Measurements from ENCODE around the gene LZTS2. TPM values are rescaled to one million over a fixed set of nuclear protein-coding genes. Genes with fewer than 3 reads are reported as not detected.

Gene LZTS2
- total RNA-seq, 1 experiment from 2014 or later, result 26.2 TPM

GRCh38 chr10:101012525-101013364 lies 13.1 kb downstream of the LZTS2 start:
- peak; percentile 94 for DNase-seq (ENCODE audit: low spot score)

GRCh38 chr10:101013365-101013825 lies 13.8 kb downstream of the LZTS2 start:
- no peak for DNase-seq (ENCODE audit: low spot score)

DNA sequence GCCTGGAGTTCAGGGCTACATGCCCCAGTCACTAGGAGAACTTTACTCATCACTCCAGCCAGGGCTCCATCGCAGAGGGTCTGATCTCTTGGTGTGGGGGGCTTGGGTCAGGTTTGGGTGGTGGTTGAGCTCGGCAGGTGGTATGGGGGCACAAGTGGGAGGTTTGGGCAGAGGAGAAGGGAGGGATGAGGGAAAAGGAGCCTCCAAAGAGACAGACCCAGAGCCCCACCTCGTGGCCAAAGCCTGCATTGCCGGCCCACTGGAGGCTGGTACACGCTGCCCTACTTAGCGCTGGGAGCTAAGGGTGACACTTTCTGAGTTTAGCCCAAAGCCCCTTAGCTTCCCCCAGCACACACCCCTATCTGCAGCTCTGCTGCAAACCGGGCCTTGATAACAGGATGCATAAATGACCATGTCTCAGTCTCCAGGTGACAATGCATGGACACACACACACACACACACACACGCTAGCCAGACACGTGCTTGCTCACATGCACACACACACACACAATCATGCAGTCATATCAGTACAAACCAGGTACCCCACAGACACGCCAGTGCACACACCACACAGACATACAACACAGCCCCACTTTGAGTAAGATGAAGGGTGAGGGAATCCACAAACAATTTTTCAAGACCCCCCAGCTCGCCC lies 14.7 kb downstream of the LZTS2 start:
- no peak for DNase-seq (ENCODE audit: low spot score)

DNA sequence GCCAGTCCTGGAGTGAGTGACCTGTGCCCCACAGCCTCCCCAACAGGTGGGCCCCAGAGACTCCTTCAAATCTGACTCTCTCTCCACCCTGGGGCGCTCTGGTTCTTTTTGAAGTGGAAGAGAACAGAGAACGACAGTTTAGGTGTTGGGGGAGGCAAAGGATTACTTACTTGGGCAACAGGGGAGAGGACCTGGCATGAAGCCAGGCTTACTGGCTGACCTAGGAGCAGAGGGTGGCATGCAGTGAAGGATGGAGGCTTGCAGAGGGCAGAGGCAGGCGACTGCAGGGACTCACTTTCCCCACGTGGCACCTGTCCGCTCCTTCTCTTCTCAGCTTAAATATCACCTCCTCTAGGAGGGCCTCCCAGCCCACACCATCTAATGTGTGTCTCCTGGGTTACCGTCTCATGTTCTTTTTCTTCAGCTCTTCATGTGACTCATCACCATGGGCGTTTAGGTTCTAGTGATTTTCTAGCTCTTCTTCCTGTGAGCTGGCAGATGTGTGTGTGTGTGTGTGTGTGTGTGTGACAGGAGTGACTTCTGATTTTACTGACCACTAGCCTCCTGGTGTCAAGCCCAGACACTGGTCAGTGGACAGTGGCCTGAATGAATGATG lies 15.5 kb downstream of the LZTS2 start:
- peak; percentile 63 for DNase-seq (ENCODE audit: low spot score)

- DNase-seq (ENCODE audit: low spot score), result no peak
These were observed 16.0 kb downstream of the LZTS2 start for GRCh38 chr10:101015582-101015973.

DNA sequence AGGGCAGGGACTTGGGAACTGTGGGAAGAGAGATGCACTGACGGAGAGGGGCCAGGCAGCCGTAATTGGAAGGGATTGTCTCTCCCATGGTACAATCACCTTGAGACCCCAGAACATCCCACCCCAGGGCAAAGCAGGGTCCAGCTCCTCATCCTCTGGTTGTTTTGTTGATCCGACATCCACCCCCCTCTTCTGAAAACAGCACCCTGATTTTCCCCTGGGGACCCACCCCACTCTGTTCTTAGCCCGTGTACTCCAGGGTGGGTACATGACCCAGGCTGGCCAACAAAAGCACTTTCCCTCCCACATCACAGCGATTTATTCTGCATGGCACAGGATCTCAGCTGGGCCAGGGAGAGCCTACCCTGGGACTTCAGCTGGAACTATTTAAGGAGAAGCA lies 17.2 kb downstream of the LZTS2 start:
- no peak for DNase-seq (ENCODE audit: low spot score)

DNA sequence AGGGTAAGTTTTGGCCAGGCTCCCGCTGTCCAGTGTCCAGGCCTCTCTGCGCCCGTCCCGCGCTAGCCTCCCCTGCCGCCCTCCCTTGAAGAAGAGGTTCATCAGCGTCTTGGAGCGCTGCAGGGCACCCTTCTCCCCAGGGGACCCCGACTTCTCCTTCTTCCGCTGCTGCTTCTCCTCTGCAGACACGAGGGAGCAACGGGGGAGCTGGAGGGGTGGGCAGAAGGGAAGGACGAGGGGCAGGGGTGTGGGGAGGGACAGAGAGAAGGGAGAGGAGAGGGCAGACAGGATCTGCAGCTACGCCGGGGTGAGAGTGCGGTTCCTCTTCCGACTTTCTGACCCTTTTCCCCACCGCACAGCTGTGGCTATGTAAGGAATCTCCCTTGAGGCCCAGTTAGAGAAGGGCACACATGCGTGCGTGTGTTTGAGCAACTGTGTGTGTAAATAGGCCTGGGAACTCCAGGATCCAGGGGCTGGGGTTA lies 18.6 kb downstream of the LZTS2 start:
- DNase-seq (ENCODE audit: low spot score), result no peak

GRCh38 chr10:101018600-101019439 lies 19.2 kb downstream of the LZTS2 start:
- peak; percentile 75 for DNase-seq (ENCODE audit: low spot score)

DNA sequence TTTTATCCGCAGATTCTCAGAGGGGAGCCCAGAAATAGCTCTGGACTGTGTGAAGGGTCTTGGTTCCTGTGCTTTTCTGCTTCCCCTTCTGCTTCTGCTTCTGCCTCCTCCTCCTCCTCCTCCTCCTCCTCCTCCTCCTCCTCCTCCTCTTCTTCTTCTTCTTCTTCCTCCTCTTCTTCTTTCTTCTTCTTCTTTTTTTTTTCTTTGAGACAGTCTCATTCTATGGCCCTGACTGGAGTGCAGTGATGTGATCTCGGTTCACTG lies 19.8 kb downstream of the LZTS2 start:
- no peak for DNase-seq (ENCODE audit: low spot score)

GRCh38 chr10:101020427-101021075 lies 20.9 kb downstream of the LZTS2 start:
- DNase-seq (ENCODE audit: low spot score), result no peak

GRCh38 chr10:101021239-101021638 lies 21.6 kb downstream of the LZTS2 start:
- no peak for DNase-seq (ENCODE audit: low spot score)

DNA sequence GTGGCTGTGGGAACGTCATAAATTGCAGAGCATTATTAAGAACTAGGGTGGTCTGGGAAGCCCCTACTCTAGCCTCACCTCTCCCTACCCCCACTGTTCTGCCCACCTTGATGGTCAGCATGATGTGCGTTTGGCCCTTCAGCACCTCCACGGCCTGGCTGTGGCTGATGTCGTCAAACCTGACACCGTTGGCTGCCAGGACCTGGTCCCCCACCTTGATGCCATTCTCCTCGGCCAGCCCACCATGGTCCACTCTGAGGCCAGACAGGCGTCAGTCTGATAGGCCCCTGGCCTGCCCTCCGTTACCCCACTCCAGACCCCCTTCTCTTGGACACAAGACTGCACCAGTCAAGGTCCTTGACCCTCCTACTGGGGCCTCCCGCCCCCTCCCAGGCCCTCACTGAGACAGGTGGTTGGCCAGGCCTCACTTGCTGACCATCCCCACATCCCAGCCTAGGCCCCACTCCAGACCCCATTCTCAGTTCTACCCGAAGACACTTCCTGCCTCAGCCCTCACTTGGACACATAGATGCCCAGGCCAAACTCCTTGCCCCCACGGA lies 22.2 kb downstream of the LZTS2 start:
- DNase-seq (ENCODE audit: low spot score), result no peak

DNA sequence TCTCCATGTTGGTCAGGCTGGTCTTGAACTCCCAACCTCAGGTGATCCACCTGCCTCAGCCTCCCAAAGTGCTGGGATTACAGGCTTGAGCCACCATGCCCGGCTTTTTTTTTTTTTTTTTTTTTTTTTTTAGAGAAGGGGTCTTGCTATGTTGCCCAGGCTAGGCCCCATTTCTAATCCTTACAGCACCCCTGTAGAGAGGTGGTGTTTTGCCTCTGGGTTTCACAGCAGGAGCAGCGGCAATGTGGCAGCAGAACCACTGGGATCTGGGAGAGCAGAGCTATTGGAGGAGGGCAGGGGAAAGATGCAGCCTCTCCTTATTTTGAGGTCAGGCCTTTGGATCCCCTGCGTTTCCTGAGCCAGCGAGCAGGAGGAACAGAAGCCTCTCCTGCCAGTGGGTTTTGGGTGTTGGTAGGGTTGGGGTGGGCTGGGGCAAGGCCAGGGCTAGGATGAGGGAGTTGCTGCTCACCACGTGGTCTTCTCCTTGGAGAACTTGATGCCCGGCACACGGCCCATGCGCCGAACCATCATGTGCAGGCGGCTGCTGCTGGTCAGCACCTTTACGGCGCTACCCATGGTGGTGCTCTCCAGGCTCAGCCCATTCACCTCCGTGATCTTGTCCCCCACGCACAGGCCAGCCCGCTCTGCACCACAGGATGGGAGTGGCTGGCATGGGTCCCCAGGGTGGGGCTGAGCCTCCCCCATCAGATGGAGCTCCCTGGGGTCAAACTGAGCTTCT lies 23.5 kb downstream of the LZTS2 start:
- no peak for DNase-seq (ENCODE audit: low spot score)

DNA sequence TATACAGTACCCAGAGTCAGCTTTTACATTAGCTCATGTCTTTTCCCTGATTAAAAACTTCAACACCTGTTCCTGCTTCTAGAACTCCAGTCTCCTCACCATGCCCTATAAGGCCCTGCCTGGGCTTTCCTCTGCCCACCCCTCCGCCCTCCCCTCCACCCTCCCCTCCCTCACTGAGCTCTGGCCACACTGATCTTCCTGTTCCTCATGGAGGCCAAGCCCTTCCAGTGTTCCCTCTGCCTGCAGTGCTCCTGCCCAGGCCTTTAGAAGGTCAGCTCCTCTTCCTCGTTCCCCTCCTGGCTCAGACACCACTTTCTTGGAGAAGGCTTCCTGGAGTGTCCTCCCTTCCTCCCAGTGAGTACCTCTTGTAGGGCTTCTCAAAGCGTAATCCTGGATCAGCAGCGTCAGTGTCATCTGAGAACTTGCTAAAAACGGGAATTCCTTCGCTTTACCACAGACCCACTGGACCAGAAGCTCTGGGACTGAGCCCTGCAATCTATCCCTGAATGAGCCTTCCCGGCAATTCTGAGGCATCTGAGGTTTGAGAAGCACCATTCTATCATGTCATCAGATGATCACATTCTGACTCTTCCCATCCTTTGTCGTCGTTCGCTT lies 27.6 kb downstream of the LZTS2 start:
- DNase-seq (ENCODE audit: low spot score), result no peak

DNA sequence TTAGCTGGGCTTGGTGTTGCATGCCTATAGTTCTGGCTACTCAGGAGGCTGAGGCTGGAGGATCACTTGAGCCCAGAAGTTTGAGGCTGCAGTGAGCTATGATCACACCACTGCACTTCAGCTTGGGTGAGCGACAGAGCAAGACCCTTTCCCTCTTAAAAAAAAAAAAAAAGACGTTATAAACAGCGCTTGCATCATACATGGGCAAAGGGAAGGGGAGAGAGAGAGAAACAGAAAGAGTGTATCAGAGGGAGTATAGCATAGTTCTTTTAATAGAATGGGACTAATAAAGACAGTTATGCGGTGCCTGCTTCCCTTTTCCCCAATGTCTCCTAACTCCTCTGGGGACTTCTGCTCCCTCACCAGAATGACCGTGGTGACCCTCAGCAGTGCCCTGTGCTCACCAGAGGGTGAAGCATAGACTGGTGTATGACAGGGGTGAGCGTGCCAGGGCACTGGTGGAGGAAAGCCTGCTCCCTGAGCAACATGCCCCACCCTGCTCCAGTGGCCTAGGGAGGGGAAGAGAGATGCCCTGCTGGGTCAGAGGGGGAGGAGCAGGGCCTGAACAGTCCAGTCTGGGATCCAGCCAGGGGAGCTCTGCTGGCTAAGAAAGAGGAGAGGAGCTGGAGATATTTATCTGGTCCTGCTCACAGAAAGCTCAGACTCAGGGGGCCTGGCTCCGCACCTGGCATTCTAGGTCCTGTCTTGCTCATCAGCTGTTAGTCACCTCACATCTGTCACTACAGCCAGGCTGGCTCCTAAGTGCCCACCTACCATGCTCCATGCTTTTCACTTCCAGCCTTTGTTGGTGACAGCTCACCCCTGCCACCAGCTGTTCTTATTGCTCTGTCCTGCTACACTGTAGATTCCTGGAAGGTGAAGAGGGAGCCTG lies 29.1 kb downstream of the LZTS2 start:
- no peak for DNase-seq (ENCODE audit: low spot score)

DNA sequence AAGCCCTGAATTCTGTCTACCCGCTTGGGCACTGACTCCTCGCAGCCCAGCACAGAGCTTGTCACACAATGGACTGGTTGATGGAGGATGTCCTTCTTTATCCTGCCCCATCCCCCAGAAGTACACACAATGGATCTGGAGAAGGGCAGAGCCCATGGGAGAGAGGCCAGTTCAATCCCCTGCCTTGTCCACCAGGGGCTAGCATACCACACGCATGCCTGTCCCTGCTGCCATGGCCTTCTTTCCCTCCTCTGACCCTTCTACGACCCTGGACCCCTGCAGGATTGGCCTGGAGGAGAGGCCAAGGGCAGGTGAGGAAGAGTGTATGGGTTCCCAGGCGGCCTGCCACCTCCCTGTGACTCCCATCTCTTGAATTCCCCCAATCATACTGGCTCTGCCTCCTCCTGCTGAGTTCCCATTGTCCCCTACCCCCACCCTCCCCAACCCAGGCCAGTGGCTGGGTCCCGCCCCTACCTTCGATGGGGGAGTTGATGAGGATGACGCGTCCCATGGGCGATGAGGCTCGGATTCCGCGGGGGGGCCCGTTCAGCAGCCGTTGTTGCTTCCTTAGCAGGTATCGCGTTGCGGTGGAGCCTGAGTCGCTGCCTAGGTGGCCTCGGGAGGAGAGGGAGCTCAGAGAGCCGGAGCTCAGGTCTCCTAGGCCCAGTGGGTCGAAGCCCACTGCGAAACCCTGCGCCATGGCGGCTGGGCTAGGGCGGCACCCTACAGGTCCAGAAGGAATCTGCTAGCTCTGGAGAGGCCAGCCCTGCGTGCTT lies 30.1 kb downstream of the LZTS2 start:
- DNase-seq (ENCODE audit: low spot score), result no peak

DNA sequence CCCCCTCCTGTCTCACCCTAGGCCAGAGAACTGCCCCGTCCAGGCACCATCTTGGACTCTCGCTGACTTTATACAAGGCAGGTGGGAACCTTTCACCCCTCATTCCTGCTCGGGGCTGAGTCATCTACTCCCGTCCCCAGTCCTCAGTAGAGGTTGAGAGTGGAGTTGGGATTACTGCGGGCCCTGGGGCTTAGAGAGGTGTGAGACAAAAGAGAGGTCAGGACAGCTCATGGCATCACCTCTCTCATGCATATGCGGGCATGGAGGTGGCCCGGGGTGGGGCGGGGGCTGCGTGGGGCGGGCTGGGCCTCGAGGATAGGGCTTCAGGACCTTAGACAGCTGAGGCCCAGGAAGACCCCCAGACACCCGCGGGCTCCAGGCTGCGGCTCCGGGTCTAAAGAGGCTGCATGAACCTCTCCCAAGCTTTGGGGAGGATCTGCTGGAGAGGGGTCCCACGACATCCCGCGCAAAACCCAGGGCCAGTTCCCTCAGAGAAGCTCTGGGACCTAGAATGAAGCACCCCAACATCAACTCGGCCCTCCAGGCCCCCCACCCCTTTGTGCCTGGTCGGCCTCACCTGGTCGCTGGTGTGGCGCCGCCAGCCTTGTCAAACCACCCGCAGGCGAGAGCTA lies 31.0 kb downstream of the LZTS2 start:
- no peak for DNase-seq (ENCODE audit: low spot score)
